Stomach (tissue), 9 donors: Measurements from ENCODE around the gene BTNL8. TPM values are rescaled to one million over a fixed set of nuclear protein-coding genes. Genes with fewer than 3 reads are reported as not detected.
A peak's percentile ranks its signal among the peaks of the same experiment; 100 is the strongest.

ENCODE experiments used
- DNase-seq, 2 donors: peaks; one replicate each; pipeline versions ENCODE4 v3.0.0 to v3.0.0-alpha.2; 2013 to 2019
- H3K27ac ChIP-seq, 5 donors: fragments of 200-600 bp in 4 of 5; sonication (generic) in 4 of 5; one replicate each; pipeline ENCODE4 v1.5.1; 2013 to 2019; ENCODE audit warnings: mild to moderate bottlenecking in 1 of 5, moderate library complexity in 1 of 5
- H3K27me3 ChIP-seq, 3 donors: fragments of 200-600 bp; sonication (generic); one replicate each; pipeline ENCODE4 v1.5.1; 2017 to 2019; ENCODE audit warnings: mixed run types in 1 of 3
- H3K36me3 ChIP-seq, 4 donors: fragments of 200-600 bp; sonication (generic); 1 replicate in 3 of 4; 2 replicates in 1 of 4; pipeline ENCODE4 v1.5.1; 2016 to 2019
- H3K4me1 ChIP-seq, 4 donors: fragments of 200-600 bp; sonication (generic); one replicate each; pipeline ENCODE4 v1.5.1; 2016 to 2019
- H3K4me3 ChIP-seq, 4 donors: fragments of 200-600 bp; sonication (generic) in 3 of 4; one replicate each; pipeline ENCODE4 v1.5.1; 2016 to 2019; ENCODE audit warnings: mild to moderate bottlenecking in 1 of 4
- H3K9me3 ChIP-seq, 4 donors: fragments of 200-600 bp; sonication (generic); one replicate each; pipeline ENCODE4 v1.5.1; 2016 to 2019
- EP300 ChIP-seq: sonication (generic); formaldehyde crosslinking; IDR thresholded peaks from one replicate; pipeline ENCODE4 v1.6.1; 2017; ENCODE audit warnings: antibody characterized with exemption
- POLR2A ChIP-seq, 4 donors: fragments of 450-650 bp; IDR thresholded peaks; one replicate each; pipeline ENCODE4 v1.6.1; 2016; ENCODE audit warnings: antibody characterized with exemption in 4 of 4, control low read depth in 2 of 4, mild to moderate bottlenecking in 1 of 4, moderate library complexity in 1 of 4
- POLR2AphosphoS5 ChIP-seq, 3 donors: sonication (generic); formaldehyde crosslinking; IDR thresholded peaks; one replicate each; pipeline ENCODE4 v1.6.1; 2016; ENCODE audit warnings: antibody characterized with exemption in 3 of 3
- WGBS, 5 donors: extraction: QIAGEN DNeasy Blood & Tissue Kit in 3 of 5; methylation state at CpG; one replicate each; pipeline versions ENCODE4 v1.1.5 to v1.1.7; 2013 to 2018; 5-methylcytosine and 5-hydroxymethylcytosine counted together
- intact Hi-C: fragments of 100-400 bp; cut with DNase I; formaldehyde crosslinking; loops from one replicate; pipeline ENCODE4 v1.15.1; 2023; ENCODE audit warnings: low total_unique reads
- polyA plus RNA-seq, 3 donors: library from polyadenylated mRNA; stranded (reverse); fragments of 200-250 nt; gene quantifications; one replicate each; pipeline ENCODE4 v1.2.3, GENCODE V29; 2013
- total RNA-seq, 5 donors: library from RNA; depleted of rRNA; stranded (reverse); fragments of >200 nt; gene quantifications; one replicate each; pipeline versions ENCODE4 v1.1.0 to v1.2.3, GENCODE V29; 2014 to 2016
- TF ChIP-seq, protein P1 (sequence below), 7 experiments: fragments of 450-650 bp in 4 of 7; fragments of 200-600 bp in 3 of 7; sonication (generic) in 3 of 7; IDR thresholded peaks; one replicate each; pipeline ENCODE4 v1.5.1; 2016 to 2019; ENCODE audit warnings: antibody characterized with exemption in 7 of 7, control low read depth in 2 of 7, mild to moderate bottlenecking in 1 of 7
- donor health status: healthy with polysubstance abuse.
- donor health status: Bipolar disorder and iron deficiency.
- donor health status: healthy.

Gene BTNL8
- total and polyA plus RNA-seq, 8 donors: 0.76 to 22.0 (median 4.0) TPM

DNA sequence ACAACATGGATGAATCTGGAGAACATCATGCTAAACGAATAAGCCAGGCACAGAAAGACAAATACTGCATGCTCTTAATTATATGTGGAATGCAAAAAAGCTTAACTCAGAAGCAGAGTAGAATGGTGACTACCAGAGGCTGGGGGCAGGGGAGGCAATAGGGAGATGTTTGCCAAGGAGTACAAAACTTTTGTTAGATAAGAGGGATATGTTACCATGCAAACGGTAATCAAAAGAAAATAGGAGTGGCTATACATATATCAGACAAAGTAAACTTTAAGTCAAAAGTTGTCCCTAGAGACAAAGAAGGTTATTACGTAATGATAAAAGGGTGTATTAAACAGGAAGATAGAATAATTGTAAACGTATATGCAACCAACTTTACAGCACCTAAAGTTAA, 71.9 kb downstream of the BTNL8 start:
- H3K27ac ChIP-seq: no peak overlapping the region
- TF ChIP-seq, protein P1, sequence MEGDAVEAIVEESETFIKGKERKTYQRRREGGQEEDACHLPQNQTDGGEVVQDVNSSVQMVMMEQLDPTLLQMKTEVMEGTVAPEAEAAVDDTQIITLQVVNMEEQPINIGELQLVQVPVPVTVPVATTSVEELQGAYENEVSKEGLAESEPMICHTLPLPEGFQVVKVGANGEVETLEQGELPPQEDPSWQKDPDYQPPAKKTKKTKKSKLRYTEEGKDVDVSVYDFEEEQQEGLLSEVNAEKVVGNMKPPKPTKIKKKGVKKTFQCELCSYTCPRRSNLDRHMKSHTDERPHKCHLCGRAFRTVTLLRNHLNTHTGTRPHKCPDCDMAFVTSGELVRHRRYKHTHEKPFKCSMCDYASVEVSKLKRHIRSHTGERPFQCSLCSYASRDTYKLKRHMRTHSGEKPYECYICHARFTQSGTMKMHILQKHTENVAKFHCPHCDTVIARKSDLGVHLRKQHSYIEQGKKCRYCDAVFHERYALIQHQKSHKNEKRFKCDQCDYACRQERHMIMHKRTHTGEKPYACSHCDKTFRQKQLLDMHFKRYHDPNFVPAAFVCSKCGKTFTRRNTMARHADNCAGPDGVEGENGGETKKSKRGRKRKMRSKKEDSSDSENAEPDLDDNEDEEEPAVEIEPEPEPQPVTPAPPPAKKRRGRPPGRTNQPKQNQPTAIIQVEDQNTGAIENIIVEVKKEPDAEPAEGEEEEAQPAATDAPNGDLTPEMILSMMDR (IDR thresholded peaks at IDR 0.05): no peak
- TF ChIP-seq EP300: no peak
- TF ChIP-seq POLR2A (IDR thresholded peaks at IDR 0.05): no peak
- no peak for TF ChIP-seq POLR2AphosphoS5 (IDR thresholded peaks at IDR 0.05)
- H3K9me3 ChIP-seq: no peaks in the 10 kb centered on the region
- 23 to 45% (median 37%) methylated on average over 4 of the region's 4 CpGs for WGBS, 5 donors
- intact Hi-C loops: no loop called here
- H3K4me1 ChIP-seq: peaks cover 0 to 3% (median 0%) of the 10 kb centered on the region in 4 donors
- DNase-seq: peak in 1 of 2 donors; percentile 40
- H3K27me3 ChIP-seq: no peaks in the 10 kb centered on the region
- no peak overlapping the region for H3K4me3 ChIP-seq
- H3K36me3 ChIP-seq: no peaks in the 10 kb centered on the region

DNA sequence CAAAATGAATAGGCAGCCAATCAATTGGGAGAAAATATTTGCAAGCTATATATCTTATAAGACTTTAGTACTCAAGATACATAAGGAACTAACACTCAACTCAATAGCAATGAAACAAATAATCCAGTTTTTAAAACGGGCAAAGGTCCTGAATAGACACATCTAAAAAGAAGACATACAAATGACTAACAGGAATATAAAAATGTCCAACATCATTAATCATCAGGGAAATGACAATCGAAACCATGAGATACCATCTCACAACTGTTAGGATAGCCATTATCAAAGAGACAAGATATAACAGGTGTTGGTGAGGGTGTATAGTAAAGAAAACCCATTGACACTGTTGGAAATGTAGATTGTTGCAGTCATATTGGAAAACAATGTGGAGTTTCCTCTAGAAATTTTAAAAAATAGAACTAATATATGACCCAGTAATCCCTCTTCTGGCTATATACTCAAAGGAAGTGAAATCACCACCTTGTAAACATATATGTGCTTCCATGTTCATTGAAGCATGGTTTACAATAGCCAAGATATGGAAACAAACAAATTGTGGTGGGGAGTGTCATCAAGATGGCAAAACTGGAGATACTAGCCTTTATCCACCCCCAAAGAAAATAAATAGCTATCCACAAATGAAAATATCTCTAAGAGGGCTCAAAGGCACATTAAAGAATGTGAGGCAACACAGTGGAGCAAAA, 75.8 kb downstream of the BTNL8 start:
- H3K27me3 ChIP-seq: no peaks in the 10 kb centered on the region
- no peak overlapping the region for H3K4me3 ChIP-seq
- DNase-seq: no peak
- intact Hi-C loops: no loop called here
- TF ChIP-seq POLR2AphosphoS5 (IDR thresholded peaks at IDR 0.05) (no peak), POLR2A (IDR thresholded peaks at IDR 0.05) (no peak)
- no peaks in the 10 kb centered on the region for H3K36me3 ChIP-seq
- H3K27ac ChIP-seq: no peak overlapping the region
- peaks cover 0 to 7% (median 0%) of the 10 kb centered on the region in 4 donors for H3K4me1 ChIP-seq
- no peaks in the 10 kb centered on the region for H3K9me3 ChIP-seq
- WGBS, 5 donors: 48 to 95% (median 89%) methylated on average over 2 of the region's 2 CpGs

DNA sequence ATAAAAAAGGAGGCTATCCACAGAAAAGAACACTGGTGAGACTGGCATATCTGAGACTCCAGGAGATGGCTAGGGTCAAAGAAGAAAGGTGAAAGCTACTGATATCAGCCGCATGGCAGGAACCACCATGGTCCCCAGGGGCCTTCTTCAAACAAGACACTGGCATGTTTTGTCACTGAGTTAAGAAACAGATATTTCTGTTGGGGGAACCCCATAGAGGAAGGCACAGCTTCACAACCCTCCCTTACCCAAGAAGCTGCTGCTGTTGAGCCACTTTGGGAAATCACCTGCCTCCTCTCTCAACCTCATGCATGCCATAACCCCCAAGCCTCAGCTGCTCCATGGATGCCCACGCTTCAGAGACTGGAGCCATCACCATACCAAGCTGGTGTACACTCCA, 76.4 kb downstream of the BTNL8 start:
- H3K27me3 ChIP-seq: no peaks in the 10 kb centered on the region
- DNase-seq: no peak
- H3K4me1 ChIP-seq: peaks cover 0 to 7% (median 0%) of the 10 kb centered on the region in 4 donors
- 79 to 100% (median 83%) methylated on average over 2 of the region's 2 CpGs for WGBS, 5 donors
- no peak overlapping the region for H3K4me3 ChIP-seq
- H3K36me3 ChIP-seq: no peaks in the 10 kb centered on the region
- intact Hi-C loops: no loop called here
- no peaks in the 10 kb centered on the region for H3K9me3 ChIP-seq
- TF ChIP-seq EP300 (no peak), POLR2A (IDR thresholded peaks at IDR 0.05) (no peak), POLR2AphosphoS5 (IDR thresholded peaks at IDR 0.05) (no peak)
- TF ChIP-seq, protein P1 (IDR thresholded peaks at IDR 0.05): no peak
- H3K27ac ChIP-seq: no peak overlapping the region

DNA sequence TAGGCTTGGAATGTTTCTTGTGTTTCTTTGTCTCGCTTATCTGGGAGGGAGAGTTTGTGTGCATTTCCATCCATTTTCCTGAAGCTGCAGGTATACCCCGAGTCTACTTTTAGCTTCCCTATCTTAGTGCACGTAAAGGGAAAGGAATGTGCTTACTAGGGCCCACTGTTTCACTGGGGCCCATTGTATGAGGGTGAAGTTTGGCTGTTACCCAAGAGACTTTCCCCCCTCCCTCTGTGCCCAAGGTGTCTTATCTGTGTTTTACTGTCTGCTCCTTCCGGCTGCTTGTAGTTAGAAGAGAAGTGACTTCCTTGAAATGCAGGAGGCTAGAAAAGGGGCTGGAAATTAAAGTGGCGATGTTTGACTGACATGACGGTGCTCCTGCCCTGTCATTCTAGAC, 77.6 kb downstream of the BTNL8 start:
- DNase-seq: peak in 1 of 2 donors; percentile 32
- Histone ChIP-seq H3K4me1 (peaks cover 0 to 4% (median 0%) of the 10 kb centered on the region in 4 donors), H3K27me3 (no peaks in the 10 kb centered on the region), H3K9me3 (no peaks in the 10 kb centered on the region), H3K4me3 (no peak overlapping the region), H3K27ac (no peak overlapping the region), H3K36me3 (no peaks in the 10 kb centered on the region)
- intact Hi-C loops: no loop called here
- TF ChIP-seq POLR2A (IDR thresholded peaks at IDR 0.05) (no peak), EP300 (no peak), POLR2AphosphoS5 (IDR thresholded peaks at IDR 0.05) (no peak)
- TF ChIP-seq, protein P1 (IDR thresholded peaks at IDR 0.05): no peak
- 45 to 60% (median 54%) methylated on average over 6 of the region's 6 CpGs for WGBS, 5 donors

DNA sequence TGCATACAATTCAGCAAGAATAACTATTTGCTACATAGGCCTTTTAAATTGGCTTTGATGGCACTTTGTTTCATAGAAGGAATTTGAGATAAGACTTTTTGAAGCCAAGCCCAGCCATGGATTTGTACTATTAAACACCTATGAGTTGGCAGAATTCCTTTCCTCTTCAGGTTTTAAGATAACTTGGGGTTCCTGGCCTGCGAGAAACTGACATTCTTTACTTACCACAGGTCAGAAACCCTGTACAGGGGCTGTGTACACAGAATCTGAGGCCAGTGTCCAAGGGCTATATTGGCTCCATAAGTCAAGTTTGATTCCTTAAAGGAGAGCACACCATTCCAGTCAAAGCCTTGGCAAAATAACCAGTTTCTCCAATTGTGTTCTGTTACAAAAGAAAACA, 78.9 kb downstream of the BTNL8 start:
- Histone ChIP-seq H3K27me3 (no peaks in the 10 kb centered on the region), H3K27ac (no peak overlapping the region), H3K36me3 (no peaks in the 10 kb centered on the region), H3K9me3 (no peaks in the 10 kb centered on the region), H3K4me3 (no peak overlapping the region), H3K4me1 (peaks cover 0 to 4% (median 0%) of the 10 kb centered on the region in 4 donors)
- intact Hi-C loops: no loop called here
- WGBS, 5 donors: 27 to 50% (median 40%) methylated on average over 1 of the region's 1 CpG
- peak in 1 of 2 donors; percentile 26 for DNase-seq
- TF ChIP-seq POLR2A (IDR thresholded peaks at IDR 0.05) (no peak), EP300 (no peak), POLR2AphosphoS5 (IDR thresholded peaks at IDR 0.05) (no peak)
- TF ChIP-seq, protein P1 (IDR thresholded peaks at IDR 0.05): no peak
